Vagina (tissue), 2 donors: ENCODE results near the gene DBH. TPM values are rescaled to one million over a fixed set of nuclear protein-coding genes. Genes with fewer than 3 reads are reported as not detected.

ENCODE experiments used
- DNase-seq, 2 donors: peaks; one replicate each; pipeline ENCODE4 v3.0.0-alpha.2; 2017; ENCODE audit errors: extremely low spot score in 2 of 2
- H3K27ac ChIP-seq: fragments of 200-600 bp; sonication (generic); one replicate; pipeline ENCODE4 v1.5.1; 2019
- H3K27me3 ChIP-seq: fragments of 200-600 bp; sonication (generic); one replicate; pipeline ENCODE4 v1.5.1; 2019
- H3K36me3 ChIP-seq, 2 donors: fragments of 200-600 bp; sonication (generic); one replicate each; pipeline ENCODE4 v1.5.1; 2017 to 2019
- H3K4me1 ChIP-seq: fragments of 200-600 bp; sonication (generic); one replicate; pipeline ENCODE4 v1.5.1; 2019
- H3K4me3 ChIP-seq, 2 donors: fragments of 200-600 bp; sonication (generic); 1 replicate in 1 of 2; 2 replicates in 1 of 2; pipeline ENCODE4 v1.5.1; 2016 to 2019
- H3K9me3 ChIP-seq: fragments of 200-600 bp; sonication (generic); one replicate; pipeline ENCODE4 v1.5.1; 2019
- CTCF ChIP-seq, 3 experiments: fragments of 450-650 bp in 2 of 3; fragments of 200-600 bp in 1 of 3; sonication (generic) in 1 of 3; IDR thresholded peaks; one replicate each; pipeline ENCODE4 v1.5.1; 2017 to 2019; ENCODE audit warnings: antibody characterized with exemption in 3 of 3, mild to moderate bottlenecking in 2 of 3, moderate library complexity in 2 of 3
- POLR2A ChIP-seq, 2 donors: fragments of 450-650 bp; IDR thresholded peaks; one replicate each; pipeline ENCODE4 v1.6.1; 2017; ENCODE audit warnings: antibody characterized with exemption in 2 of 2, mild to moderate bottlenecking in 2 of 2, moderate library complexity in 2 of 2
- POLR2AphosphoS5 ChIP-seq, 2 donors: sonication (generic); formaldehyde crosslinking; IDR thresholded peaks; one replicate each; pipeline ENCODE4 v1.9.0; 2017; ENCODE audit warnings: antibody characterized with exemption in 2 of 2, mild to moderate bottlenecking in 2 of 2, low read depth in 1 of 2; ENCODE audit not compliant: insufficient read depth in 1 of 2
- intact Hi-C: fragments of 100-400 bp; cut with DNase I; formaldehyde crosslinking; loops from one replicate; pipeline ENCODE4 v1.15.1; 2023
- total RNA-seq: library from RNA; depleted of rRNA; stranded (reverse); fragments of >200 nt; gene quantifications from one replicate; pipeline ENCODE4 v1.2.3, GENCODE V29; 2016

The DBH gene
- total RNA-seq, 1 donor from 2014 or later = 12.0 TPM

- TF ChIP-seq POLR2A (IDR thresholded peaks at IDR 0.05) (no peak), CTCF (IDR thresholded peaks at IDR 0.05) (no peak), POLR2AphosphoS5 (IDR thresholded peaks at IDR 0.05; ENCODE audit: insufficient read depth in 1 of 2, low read depth in 1 of 2) (no peak)
- no peak for DNase-seq
- no peaks in the 10 kb centered on the region for H3K9me3 ChIP-seq
- no peak overlapping the region for H3K4me3 ChIP-seq
- H3K36me3 ChIP-seq = no peaks in the 10 kb centered on the region
- H3K27me3 ChIP-seq = no peaks in the 10 kb centered on the region
- intact Hi-C loops = no loop called here
- peaks cover 1% of the 10 kb centered on the region for H3K4me1 ChIP-seq
- H3K27ac ChIP-seq = no peak overlapping the region
These were observed 72.3 kb downstream of the DBH start for GRCh38 chr9:133708246-133709014.

Other genes with a start within 250 kb of the DBH start
- 17.2 TPM for gene REXO4, start 218.4 kb upstream of the DBH start, total RNA-seq
- 2.0 TPM for gene ADAMTS13, start 214.0 kb upstream of the DBH start, total RNA-seq
- 9.1 TPM for gene CACFD1, start 176.4 kb upstream of the DBH start, total RNA-seq
- 3.7 TPM for gene SLC2A6, start 157.3 kb upstream of the DBH start, total RNA-seq
- not detected for gene MYMK, start 111.4 kb upstream of the DBH start, total RNA-seq
- gene ADAMTSL2, start 101.7 kb upstream of the DBH start, total RNA-seq = 2.0 TPM
- gene FAM163B, start 27.0 kb upstream of the DBH start, total RNA-seq = not detected
- gene SARDH, start 102.0 kb downstream of the DBH start, total RNA-seq = 2.0 TPM